H1 (cell line): Measurements from ENCODE around the gene CLEC16A. TPM values are rescaled to one million over a fixed set of nuclear protein-coding genes. Genes with fewer than 3 reads are reported as not detected.

Experiments used
- CTCF ChIA-PET: fragments of 300-600 bp; sonication (Branson Sonifier 250); formaldehyde crosslinking; loops from one replicate; lab custom pipeline; 2021; ENCODE audit not compliant: partially characterized antibody; lab: Charles Lee
- POLR2A ChIA-PET: fragments of 300-600 bp; sonication (Branson Sonifier 250); formaldehyde crosslinking; loops from one replicate; lab custom pipeline; 2021; ENCODE audit warnings: inconsistent platforms; ENCODE audit not compliant: partially characterized antibody; lab: Charles Lee
- DNase-seq, 2 experiments: peaks; one replicate each; pipeline versions ENCODE4 v3.0.0 to v3.0.0-alpha.2; 2010 to 2022; ENCODE audit warnings: low spot score in 2 of 2, low read depth in 1 of 2, mixed read lengths in 1 of 2
- FAIRE-seq: peaks from 2 replicates; lab custom pipeline; 2011; peaks lifted over from hg19 to GRCh38; lab: Jason Lieb, UNC
- H2AFZ ChIP-seq: 2 replicates; pipeline ENCODE4 v1.8.1; 2012; ENCODE audit warnings: low read length, inconsistent platforms
- H2AK5ac ChIP-seq: 2 replicates; pipeline ENCODE4 v1.6.1; 2013; ENCODE audit warnings: low read depth, low read length
- H2BK120ac ChIP-seq: replicated peaks from 2 replicates; pipeline ENCODE3; 2013; ENCODE audit warnings: low read depth, low read length, inconsistent platforms
- H2BK12ac ChIP-seq: 2 replicates; pipeline ENCODE4 v1.6.1; 2013; ENCODE audit warnings: low read depth, low read length
- H2BK15ac ChIP-seq: 2 replicates; pipeline ENCODE4 v1.6.1; 2013; ENCODE audit warnings: low read length
- H2BK20ac ChIP-seq: 2 replicates; pipeline ENCODE4 v1.6.1; 2013; ENCODE audit warnings: low read length
- H2BK5ac ChIP-seq: 2 replicates; pipeline ENCODE4 v1.6.1; 2013; ENCODE audit warnings: low read depth, low read length
- H3K14ac ChIP-seq: 2 replicates; pipeline ENCODE4 v1.6.1; 2013; ENCODE audit warnings: inconsistent platforms; ENCODE audit not compliant: insufficient read length
- H3K18ac ChIP-seq: 2 replicates; pipeline ENCODE4 v1.6.1; 2013; ENCODE audit warnings: low read length; ENCODE audit errors: extremely low read depth
- H3K23ac ChIP-seq: 2 replicates; pipeline ENCODE4 v1.6.1; 2013; ENCODE audit warnings: inconsistent platforms; ENCODE audit not compliant: insufficient read length
- H3K23me2 ChIP-seq: 2 replicates; pipeline ENCODE4 v1.6.1; 2013; ENCODE audit warnings: low read depth, low read length
- H3K27ac ChIP-seq: 2 replicates; pipeline ENCODE4 v1.6.1; 2011; ENCODE audit warnings: low read depth, low read length, inconsistent platforms
- H3K27me3 ChIP-seq, 4 experiments: replicated peaks in 1 of 4; 1 replicate in 1 of 4; 2 replicates in 3 of 4; pipeline versions ENCODE4 v1.6.1 to v1.8.1; 2011 to 2013; ENCODE audit warnings: low read length in 3 of 4, mild to moderate bottlenecking in 3 of 4, inconsistent platforms in 2 of 4, mixed read lengths in 2 of 4, moderate library complexity in 1 of 4; ENCODE audit not compliant: control insufficient read depth in 3 of 4, insufficient read depth in 3 of 4; ENCODE audit errors: extremely low read depth in 1 of 4
- H3K36me3 ChIP-seq, 4 experiments: 2 replicates each; pipeline versions ENCODE4 v1.6.1 to v1.8.1; 2011 to 2013; ENCODE audit warnings: mild to moderate bottlenecking in 4 of 4, low read length in 3 of 4, moderate library complexity in 2 of 4, control low read depth in 1 of 4, inconsistent platforms in 1 of 4; ENCODE audit not compliant: insufficient read depth in 4 of 4, control insufficient read depth in 2 of 4
- H3K4ac ChIP-seq: replicated peaks from 2 replicates; pipeline ENCODE3; 2013; ENCODE audit warnings: low read length, low read depth, mixed read lengths, inconsistent platforms; ENCODE audit not compliant: insufficient read length
- H3K4me1 ChIP-seq, 4 experiments: replicated peaks in 1 of 4; 1 replicate in 1 of 4; 2 replicates in 3 of 4; pipeline versions ENCODE4 v1.6.1 to v1.8.1; 2011 to 2013; ENCODE audit warnings: low read length in 3 of 4, inconsistent platforms in 2 of 4, mixed read lengths in 1 of 4; ENCODE audit not compliant: insufficient read depth in 4 of 4, control insufficient read depth in 3 of 4
- H3K4me2 ChIP-seq, 2 experiments: 2 replicates each; pipeline versions ENCODE4 v1.6.1 to v1.8.1; 2011 to 2013; ENCODE audit warnings: low read depth in 2 of 2, low read length in 2 of 2, control low read depth in 1 of 2, inconsistent platforms in 1 of 2, mild to moderate bottlenecking in 1 of 2; ENCODE audit not compliant: insufficient read depth in 1 of 2
- H3K4me3 ChIP-seq, 4 experiments: fragments of 200-600, 300-600 bp in 1 of 4; sonication (generic), shearing (Covaris generic), sonication (Bioruptor Twin) in 1 of 4; 2 replicates each; pipeline versions ENCODE4 v1.5.1 to v1.8.1; 2011 to 2016; ENCODE audit warnings: low read length in 4 of 4, low read depth in 3 of 4, control low read depth in 2 of 4, inconsistent platforms in 2 of 4, mild to moderate bottlenecking in 2 of 4, mixed read lengths in 1 of 4, moderate library complexity in 1 of 4; ENCODE audit not compliant: insufficient read depth in 2 of 4; ENCODE audit errors: extremely low read depth in 1 of 4
- H3K56ac ChIP-seq: replicated peaks from 2 replicates; pipeline ENCODE3; 2013; ENCODE audit warnings: low read depth, mild to moderate bottlenecking, mixed read lengths, low read length, inconsistent platforms; ENCODE audit not compliant: insufficient read length
- H3K79me1 ChIP-seq: 2 replicates; pipeline ENCODE4 v1.6.1; 2013; ENCODE audit warnings: low read depth, low read length, control low read depth
- H3K79me2 ChIP-seq, 2 experiments: 2 replicates each; pipeline versions ENCODE4 v1.6.1 to v1.8.1; 2012 to 2013; ENCODE audit warnings: low read length in 2 of 2, mild to moderate bottlenecking in 2 of 2, inconsistent platforms in 1 of 2; ENCODE audit not compliant: insufficient read depth in 2 of 2, control insufficient read depth in 1 of 2
- H3K9ac ChIP-seq, 4 experiments: replicated peaks in 1 of 4; 1 replicate in 1 of 4; 2 replicates in 3 of 4; pipeline versions ENCODE4 v1.6.1 to v1.8.1; 2011 to 2013; ENCODE audit warnings: low read depth in 3 of 4, low read length in 3 of 4, control low read depth in 2 of 4, mild to moderate bottlenecking in 2 of 4, moderate library complexity in 2 of 4, inconsistent platforms in 1 of 4; ENCODE audit errors: extremely low read depth in 1 of 4
- H3K9me3 ChIP-seq, 2 experiments: 2 replicates each; pipeline versions ENCODE4 v1.6.1 to v1.8.1; 2012 to 2013; ENCODE audit warnings: mild to moderate bottlenecking in 2 of 2, moderate library complexity in 2 of 2, control low read depth in 1 of 2, inconsistent platforms in 1 of 2, low read depth in 1 of 2, low read length in 1 of 2, mixed read lengths in 1 of 2; ENCODE audit not compliant: insufficient read depth in 2 of 2
- H4K20me1 ChIP-seq, 2 experiments: replicated peaks in 1 of 2; 2 replicates each; pipeline versions ENCODE3 to v1.8.1; 2011 to 2013; ENCODE audit warnings: inconsistent platforms in 2 of 2, low read length in 2 of 2, mild to moderate bottlenecking in 1 of 2; ENCODE audit not compliant: insufficient read depth in 2 of 2, control insufficient read depth in 1 of 2
- H4K5ac ChIP-seq: 2 replicates; pipeline ENCODE4 v1.6.1; 2013; ENCODE audit warnings: low read length, low read depth, mixed read lengths, inconsistent platforms; ENCODE audit not compliant: insufficient read length
- H4K8ac ChIP-seq: 2 replicates; pipeline ENCODE4 v1.8.0; 2013; ENCODE audit warnings: mild to moderate bottlenecking, moderate library complexity, low read length, inconsistent platforms; ENCODE audit not compliant: insufficient read depth; ENCODE audit errors: extremely low read depth
- H4K91ac ChIP-seq: replicated peaks from 2 replicates; pipeline ENCODE3; 2013; ENCODE audit warnings: low read length, mixed read lengths, inconsistent platforms; ENCODE audit not compliant: insufficient read length
- CTCF ChIP-seq, 3 experiments: IDR thresholded peaks; 1 replicate in 2 of 3; 2 replicates in 1 of 3; pipeline versions ENCODE4 v1.5.1 to v1.6.1; 2011; ENCODE audit warnings: low read length in 3 of 3, mild to moderate bottlenecking in 3 of 3, inconsistent platforms in 2 of 3, low read depth in 1 of 3, moderate library complexity in 1 of 3; ENCODE audit not compliant: insufficient read depth in 1 of 3; ENCODE audit errors: control extremely low read depth in 1 of 3
- HDAC6 ChIP-seq: IDR thresholded peaks from one replicate; pipeline ENCODE4 v1.7.1; 2012; ENCODE audit warnings: low read depth, mild to moderate bottlenecking, inconsistent platforms, low read length, moderate library complexity
- POU5F1 ChIP-seq: IDR thresholded peaks from 2 replicates; pipeline ENCODE4 v1.6.1; 2011; ENCODE audit warnings: low read depth, mild to moderate bottlenecking, low read length, moderate library complexity
- SAP30 ChIP-seq: fragments of 300-600 bp; sonication (generic); IDR thresholded peaks from 2 replicates; pipeline ENCODE4 v1.7.1; 2012; ENCODE audit warnings: low read length, moderate library complexity, mild to moderate bottlenecking, inconsistent platforms; ENCODE audit not compliant: insufficient read depth, insufficient replicate concordance
- SIN3A ChIP-seq, 2 experiments: IDR thresholded peaks in 1 of 2; conservative IDR thresholded peaks in 1 of 2; 2 replicates each; pipeline ENCODE4 v1.6.1; 2011 to 2012; ENCODE audit warnings: low read length in 2 of 2, improper control_type of control experiment in 1 of 2, low read depth in 1 of 2, mild to moderate bottlenecking in 1 of 2
- SP1 ChIP-seq: IDR thresholded peaks from 2 replicates; pipeline ENCODE4 v1.6.1; 2011; ENCODE audit warnings: low read depth, low read length
- SRF ChIP-seq: IDR thresholded peaks from 2 replicates; pipeline ENCODE4 v1.6.1; 2011; ENCODE audit warnings: mild to moderate bottlenecking, low read depth, low read length, moderate library complexity
- TAF1 ChIP-seq: IDR thresholded peaks from 2 replicates; pipeline ENCODE4 v1.6.1; 2011; ENCODE audit warnings: mild to moderate bottlenecking, low read depth, low read length
- TAF7 ChIP-seq: optimal IDR thresholded peaks from 2 replicates; pipeline ENCODE3; 2011; ENCODE audit warnings: low read depth, mild to moderate bottlenecking, inconsistent platforms, low read length, moderate library complexity, borderline replicate concordance
- ZNF274 ChIP-seq: IDR thresholded peaks from 2 replicates; pipeline ENCODE4 v1.7.0; 2012; ENCODE audit warnings: low read length, borderline replicate concordance; ENCODE audit errors: extremely low read depth
- WGBS, 2 experiments: shearing (Covaris generic) in 1 of 2; methylation state at CpG; one replicate each; pipeline versions ENCODE4 v1.1.6 to v1.1.7; 2013 to 2015; ENCODE audit warnings: low lambda C conversion rate in 2 of 2, mixed read lengths in 2 of 2, inconsistent platforms in 1 of 2, low coverage in 1 of 2, missing lambda C conversion rate in 1 of 2; ENCODE audit not compliant: insufficient replicate concordance in 2 of 2, insufficient coverage in 1 of 2, insufficient read length in 1 of 2; ENCODE audit errors: extremely low coverage in 1 of 2, missing lambda C conversion rate in 1 of 2; 5-methylcytosine and 5-hydroxymethylcytosine counted together
- polyA plus RNA-seq, 7 experiments: library from polyadenylated mRNA; depleted of rRNA in 3 of 7; stranded (reverse) in 5 of 7; unstranded in 2 of 7; fragments of >200 nt in 5 of 7; fragments of 200-250 nt in 2 of 7; gene quantifications; 1 replicate in 5 of 7; 2 replicates in 1 of 7; 4 replicates in 1 of 7; pipeline versions ENCODE4 v1.2.1 to v1.2.3, GENCODE V29; 2011 to 2013; ENCODE audit warnings: missing spikeins in 2 of 7, mixed read lengths in 2 of 7
- total RNA-seq: library from RNA; stranded (reverse); fragmentation: NEBNext Ultra II Directional; extraction: Animal tissue kit (Norgen Biotek cat#: 25700); gene quantifications from 2 replicates; pipeline ENCODE4 v1.2.1, GENCODE V29; 2021

The CLEC16A gene
- total and polyA plus RNA-seq, 2 of the 8 experiments (the other 6 are each of a cell fraction or from before 2014, with no cell fraction given): 7.6 to 19.3 TPM

DNA sequence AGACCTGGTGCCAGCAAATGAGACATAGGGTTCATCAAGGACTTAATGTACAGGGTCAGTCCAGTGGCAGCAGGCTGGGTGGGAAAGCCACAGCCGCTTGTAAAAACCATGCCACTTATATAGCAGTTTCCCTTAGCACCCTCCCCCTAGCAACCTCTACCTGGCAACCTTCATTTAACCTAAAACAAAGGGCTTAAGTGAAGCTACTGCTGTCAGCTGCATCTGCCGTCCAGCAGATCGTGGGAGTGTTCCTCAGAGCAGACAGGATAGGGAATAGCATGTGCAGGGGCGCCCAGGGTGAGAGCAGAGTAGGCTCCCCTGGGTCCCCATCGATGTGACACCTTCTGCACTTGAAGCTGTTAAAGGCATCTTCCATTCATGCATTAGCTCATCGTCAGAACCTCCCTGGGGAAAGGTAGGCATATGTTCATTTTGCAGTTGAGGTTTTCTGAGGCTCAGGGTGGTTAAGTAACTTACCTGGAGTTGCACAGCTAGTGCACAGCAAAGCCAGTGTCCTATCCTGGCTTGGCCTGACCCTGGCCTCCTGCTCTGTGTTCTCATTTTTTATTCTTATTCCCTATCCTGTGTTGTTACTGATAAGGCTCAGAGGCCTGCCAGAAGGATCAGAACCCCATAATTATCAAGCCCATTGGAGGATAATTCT, 199.1 kb downstream of the CLEC16A start:
- Histone ChIP-seq H4K20me1 (peaks cover 0 to 2% of the 10 kb centered on the region in 2 experiments), H3K4me3 (no peak overlapping the region), H3K79me1 (no peaks in the 10 kb centered on the region), H2BK20ac (no peak overlapping the region), H4K5ac (no peak overlapping the region), H3K4ac (no peak overlapping the region), H2BK5ac (no peak overlapping the region), H3K18ac (no peak overlapping the region), H3K14ac (no peak overlapping the region), H3K9ac (no peak overlapping the region), H2BK120ac (no peak overlapping the region), H3K4me1 (peaks cover 0 to 3% (median 0%) of the 10 kb centered on the region in 4 experiments; a peak in 4 of 7 replicates), H3K4me2 (no peak overlapping the region), H2AFZ (no peak overlapping the region), H3K9me3 (no peaks in the 10 kb centered on the region), H3K56ac (no peak overlapping the region), H3K23me2 (peaks cover 3% of the 10 kb centered on the region; the same call in 1 of the 2 replicates), H3K27me3 (no peaks in the 10 kb centered on the region), H3K27ac (no peak overlapping the region), H3K79me2 (no peaks in the 10 kb centered on the region), H4K91ac (no peak overlapping the region), H2BK12ac (no peak overlapping the region), H4K8ac (peak overlapping the region; percentile 14; the same call in 1 of the 2 replicates), H2BK15ac (no peak overlapping the region), H2AK5ac (no peak overlapping the region), H3K23ac (no peak overlapping the region), H3K36me3 (no peaks in the 10 kb centered on the region)
- FAIRE-seq: no peak
- 90% methylated on average over 6 of the region's 6 CpGs; no CpG with 5 or more reads in 1 of the 2 experiments for WGBS, 2 experiments
- ChIA-PET POLR2A (no interaction called here), CTCF (interaction anchor here (1.1 to 1.9 kb wide), 6 partner anchors 9 to 179 kb away, joined by 3 to 6 read pairs (median 4); no protein-coding TSS in a partner anchor)
- no peak for DNase-seq
- TF ChIP-seq SP1 (no peak), HDAC6 (no peak), SIN3A (conservative IDR thresholded peaks at IDR 0.05 in 1 of 2, IDR thresholded peaks at IDR 0.05 in 1 of 2; ENCODE audit: low read depth in 1 of 2, low read length in 2 of 2) (no peak), SRF (no peak), SAP30 (no peak), ZNF274 (no peak), CTCF (IDR thresholded peaks at IDR 0.05; ENCODE audit: control extremely low read depth in 1 of 3, insufficient read depth in 1 of 3, low read depth in 1 of 3, low read length in 3 of 3) (no peak), POU5F1 (no peak), TAF7 (no peak), TAF1 (no peak)
